ENCODE data around the gene NACA. TPM values are rescaled to one million over a fixed set of nuclear protein-coding genes. Genes with fewer than 3 reads are reported as not detected.

The NACA gene
- total and polyA plus RNA-seq, 2 of the 13 experiments (the other 11 are each of a cell fraction or from before 2014, with no cell fraction given) = 799 to 1,700 TPM

DNA sequence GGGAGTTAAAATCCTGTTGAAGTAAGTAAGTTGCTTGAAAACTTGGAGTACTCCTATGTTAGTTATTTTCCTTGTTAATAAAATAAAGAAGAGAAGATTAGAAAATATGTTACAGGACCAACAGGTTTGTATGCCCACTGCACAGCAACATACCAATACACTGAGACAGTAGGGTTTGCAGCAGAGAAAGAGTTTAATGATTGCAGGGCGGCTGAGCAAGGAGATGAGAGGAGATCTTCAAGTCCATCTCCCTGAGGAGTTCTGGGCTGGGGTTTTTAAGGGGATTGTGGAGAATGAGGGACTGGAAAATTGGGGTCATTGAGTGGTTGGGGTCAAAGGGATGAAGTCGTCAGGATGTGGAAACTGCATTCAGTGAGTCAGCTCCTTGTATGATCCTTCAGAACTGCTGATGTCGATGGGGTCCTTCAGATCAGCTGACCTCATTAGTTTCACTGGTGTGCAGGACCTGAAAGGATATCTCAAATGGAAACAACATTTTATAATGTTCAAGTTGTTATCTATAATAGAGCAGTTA is 33.7 kb upstream of the NACA start (continued):
- no peak for TF ChIP-seq ZNF512B (CRISPR knock-in tag; IDR thresholded peaks at IDR 0.05; ENCODE audit: borderline replicate concordance)
- no peak for TF ChIP-seq FOXC1 (CRISPR knock-in tag; IDR thresholded peaks at IDR 0.05; ENCODE audit: borderline replicate concordance)
- TF ChIP-seq ZFP36L2 (CRISPR knock-in tag; IDR thresholded peaks at IDR 0.05) = no peak
- no peak for TF ChIP-seq ZSCAN31 (CRISPR knock-in tag; IDR thresholded peaks at IDR 0.05; ENCODE audit: low read depth)
- TF ChIP-seq, protein P1, sequence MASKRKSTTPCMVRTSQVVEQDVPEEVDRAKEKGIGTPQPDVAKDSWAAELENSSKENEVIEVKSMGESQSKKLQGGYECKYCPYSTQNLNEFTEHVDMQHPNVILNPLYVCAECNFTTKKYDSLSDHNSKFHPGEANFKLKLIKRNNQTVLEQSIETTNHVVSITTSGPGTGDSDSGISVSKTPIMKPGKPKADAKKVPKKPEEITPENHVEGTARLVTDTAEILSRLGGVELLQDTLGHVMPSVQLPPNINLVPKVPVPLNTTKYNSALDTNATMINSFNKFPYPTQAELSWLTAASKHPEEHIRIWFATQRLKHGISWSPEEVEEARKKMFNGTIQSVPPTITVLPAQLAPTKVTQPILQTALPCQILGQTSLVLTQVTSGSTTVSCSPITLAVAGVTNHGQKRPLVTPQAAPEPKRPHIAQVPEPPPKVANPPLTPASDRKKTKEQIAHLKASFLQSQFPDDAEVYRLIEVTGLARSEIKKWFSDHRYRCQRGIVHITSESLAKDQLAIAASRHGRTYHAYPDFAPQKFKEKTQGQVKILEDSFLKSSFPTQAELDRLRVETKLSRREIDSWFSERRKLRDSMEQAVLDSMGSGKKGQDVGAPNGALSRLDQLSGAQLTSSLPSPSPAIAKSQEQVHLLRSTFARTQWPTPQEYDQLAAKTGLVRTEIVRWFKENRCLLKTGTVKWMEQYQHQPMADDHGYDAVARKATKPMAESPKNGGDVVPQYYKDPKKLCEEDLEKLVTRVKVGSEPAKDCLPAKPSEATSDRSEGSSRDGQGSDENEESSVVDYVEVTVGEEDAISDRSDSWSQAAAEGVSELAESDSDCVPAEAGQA (IDR thresholded peaks at IDR 0.05; ENCODE audit: low read depth) = no peak
- TF ChIP-seq, protein P1 (CRISPR knock-in tag; IDR thresholded peaks at IDR 0.05; ENCODE audit: borderline replicate concordance) = no peak
- TF ChIP-seq SRSF1 (optimal IDR thresholded peaks at IDR 0.05; ENCODE audit: low read depth, low read length) = no peak
- no peak for TF ChIP-seq ZSCAN5A (CRISPR knock-in tag; IDR thresholded peaks at IDR 0.05; ENCODE audit: borderline replicate concordance)
- TF ChIP-seq ATF2 (CRISPR knock-in tag; IDR thresholded peaks at IDR 0.05) = no peak
- TF ChIP-seq, protein P2, sequence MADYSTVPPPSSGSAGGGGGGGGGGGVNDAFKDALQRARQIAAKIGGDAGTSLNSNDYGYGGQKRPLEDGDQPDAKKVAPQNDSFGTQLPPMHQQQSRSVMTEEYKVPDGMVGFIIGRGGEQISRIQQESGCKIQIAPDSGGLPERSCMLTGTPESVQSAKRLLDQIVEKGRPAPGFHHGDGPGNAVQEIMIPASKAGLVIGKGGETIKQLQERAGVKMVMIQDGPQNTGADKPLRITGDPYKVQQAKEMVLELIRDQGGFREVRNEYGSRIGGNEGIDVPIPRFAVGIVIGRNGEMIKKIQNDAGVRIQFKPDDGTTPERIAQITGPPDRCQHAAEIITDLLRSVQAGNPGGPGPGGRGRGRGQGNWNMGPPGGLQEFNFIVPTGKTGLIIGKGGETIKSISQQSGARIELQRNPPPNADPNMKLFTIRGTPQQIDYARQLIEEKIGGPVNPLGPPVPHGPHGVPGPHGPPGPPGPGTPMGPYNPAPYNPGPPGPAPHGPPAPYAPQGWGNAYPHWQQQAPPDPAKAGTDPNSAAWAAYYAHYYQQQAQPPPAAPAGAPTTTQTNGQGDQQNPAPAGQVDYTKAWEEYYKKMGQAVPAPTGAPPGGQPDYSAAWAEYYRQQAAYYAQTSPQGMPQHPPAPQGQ (CRISPR knock-in tag; IDR thresholded peaks at IDR 0.05; ENCODE audit: borderline replicate concordance) = no peak
- TF ChIP-seq RXRB (CRISPR knock-in tag; IDR thresholded peaks at IDR 0.05; ENCODE audit: borderline replicate concordance) = no peak
- no peak for TF ChIP-seq PHF8 (CRISPR knock-in tag; IDR thresholded peaks at IDR 0.05)
- TF ChIP-seq DR1 (CRISPR knock-in tag; IDR thresholded peaks at IDR 0.05) = no peak
- 0 out of 2 replicates have a peak, but pooled peaks have one; percentile 17 for TF ChIP-seq CHD4 (IDR thresholded peaks at IDR 0.05; ENCODE audit: borderline replicate concordance, low read length)
- TF ChIP-seq TBX2 (CRISPR knock-in tag; IDR thresholded peaks at IDR 0.05; ENCODE audit: borderline replicate concordance) = no peak
- TF ChIP-seq CENPT (CRISPR knock-in tag; IDR thresholded peaks at IDR 0.05; ENCODE audit: low read depth) = no peak
